ENCODE results near the gene TTLL9. TPM values are rescaled to one million over a fixed set of nuclear protein-coding genes. Genes with fewer than 3 reads are reported as not detected.

Gene TTLL9
- total and polyA plus RNA-seq, 2 experiments from 2014 or later, result 0.09 to 0.15 TPM

DNA sequence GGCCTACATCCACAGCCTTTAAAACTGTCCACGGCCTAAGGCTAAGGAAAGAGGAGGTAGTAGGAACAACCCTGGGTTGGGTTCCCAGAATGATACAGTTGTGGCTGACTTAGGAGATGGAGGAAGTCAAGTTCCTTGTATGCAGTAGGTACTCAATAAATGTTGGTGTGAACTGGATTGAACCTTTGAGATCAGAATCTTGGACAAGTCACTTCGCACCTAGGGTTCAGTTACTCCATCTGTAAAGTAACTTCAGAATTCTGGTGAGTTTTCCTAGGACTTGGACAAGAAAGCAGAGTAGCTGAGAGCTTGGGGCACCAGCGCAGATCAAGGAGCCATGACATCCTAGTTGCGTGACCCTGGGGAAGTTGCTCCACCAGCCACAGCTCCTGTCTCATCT lies 106.6 kb downstream of the TTLL9 start:
- H3K36me3 ChIP-seq, result no peaks in the 10 kb centered on the region
- H3K4me1 ChIP-seq (ENCODE audit: low read depth), result peaks cover 12% of the 10 kb centered on the region
- H3K27ac ChIP-seq, result no peak overlapping the region
- no peaks in the 10 kb centered on the region for H3K27me3 ChIP-seq
- TF ChIP-seq, protein P1, sequence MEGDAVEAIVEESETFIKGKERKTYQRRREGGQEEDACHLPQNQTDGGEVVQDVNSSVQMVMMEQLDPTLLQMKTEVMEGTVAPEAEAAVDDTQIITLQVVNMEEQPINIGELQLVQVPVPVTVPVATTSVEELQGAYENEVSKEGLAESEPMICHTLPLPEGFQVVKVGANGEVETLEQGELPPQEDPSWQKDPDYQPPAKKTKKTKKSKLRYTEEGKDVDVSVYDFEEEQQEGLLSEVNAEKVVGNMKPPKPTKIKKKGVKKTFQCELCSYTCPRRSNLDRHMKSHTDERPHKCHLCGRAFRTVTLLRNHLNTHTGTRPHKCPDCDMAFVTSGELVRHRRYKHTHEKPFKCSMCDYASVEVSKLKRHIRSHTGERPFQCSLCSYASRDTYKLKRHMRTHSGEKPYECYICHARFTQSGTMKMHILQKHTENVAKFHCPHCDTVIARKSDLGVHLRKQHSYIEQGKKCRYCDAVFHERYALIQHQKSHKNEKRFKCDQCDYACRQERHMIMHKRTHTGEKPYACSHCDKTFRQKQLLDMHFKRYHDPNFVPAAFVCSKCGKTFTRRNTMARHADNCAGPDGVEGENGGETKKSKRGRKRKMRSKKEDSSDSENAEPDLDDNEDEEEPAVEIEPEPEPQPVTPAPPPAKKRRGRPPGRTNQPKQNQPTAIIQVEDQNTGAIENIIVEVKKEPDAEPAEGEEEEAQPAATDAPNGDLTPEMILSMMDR (IDR thresholded peaks at IDR 0.05; ENCODE audit: low read depth, low read length), result no peak
- H3K4me3 ChIP-seq, result no peak overlapping the region
- no peak for DNase-seq (ENCODE audit: low read depth in 1 of 2, low spot score in 1 of 2)
- no peaks in the 10 kb centered on the region for H3K9me3 ChIP-seq (ENCODE audit: low read depth)

DNA sequence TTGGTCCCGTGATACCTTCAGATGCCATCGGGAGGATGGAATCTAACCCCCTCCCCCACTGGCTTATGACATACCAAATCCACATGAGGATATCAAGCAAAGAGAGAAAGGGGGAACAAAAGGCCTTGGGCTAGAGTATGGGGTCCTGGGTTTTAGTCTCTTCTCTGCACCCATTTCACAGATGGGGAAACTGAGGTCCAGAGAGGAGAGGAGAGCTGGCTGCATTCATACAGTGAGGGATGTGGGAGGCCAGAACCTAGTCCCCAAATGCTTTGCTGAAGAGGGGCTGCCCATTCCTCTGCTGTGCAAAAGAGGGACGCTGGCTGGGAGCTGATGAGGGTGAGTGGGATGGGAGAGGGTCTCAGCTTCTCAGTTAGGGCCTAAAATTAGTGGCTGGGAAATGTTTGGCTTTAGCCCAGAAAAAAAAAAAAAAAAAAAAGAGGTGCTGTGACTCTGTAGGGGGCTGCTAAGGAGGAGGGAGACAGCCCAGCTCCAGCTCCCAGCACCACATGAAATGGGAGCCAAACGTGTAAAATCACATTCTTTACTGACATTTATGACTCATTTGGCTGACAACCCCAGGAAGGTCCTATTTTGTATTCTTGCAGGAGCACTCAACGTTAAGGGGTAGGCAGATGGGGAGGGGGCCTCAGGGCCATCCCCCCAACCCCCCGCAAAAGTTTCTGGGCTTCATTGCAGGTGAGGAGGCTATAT lies 109.4 kb downstream of the TTLL9 start:
- Histone ChIP-seq H3K27ac (no peak overlapping the region), H3K27me3 (no peaks in the 10 kb centered on the region), H3K9me3 (ENCODE audit: low read depth) (no peaks in the 10 kb centered on the region), H3K4me3 (no peak overlapping the region), H3K36me3 (no peaks in the 10 kb centered on the region), H3K4me1 (ENCODE audit: low read depth) (peaks cover 6% of the 10 kb centered on the region)
- DNase-seq (ENCODE audit: low read depth in 1 of 2, low spot score in 1 of 2), result peak in 1 of 2 donors; percentile 16
- TF ChIP-seq, protein P1 (IDR thresholded peaks at IDR 0.05; ENCODE audit: low read depth, low read length), result no peak

DNA sequence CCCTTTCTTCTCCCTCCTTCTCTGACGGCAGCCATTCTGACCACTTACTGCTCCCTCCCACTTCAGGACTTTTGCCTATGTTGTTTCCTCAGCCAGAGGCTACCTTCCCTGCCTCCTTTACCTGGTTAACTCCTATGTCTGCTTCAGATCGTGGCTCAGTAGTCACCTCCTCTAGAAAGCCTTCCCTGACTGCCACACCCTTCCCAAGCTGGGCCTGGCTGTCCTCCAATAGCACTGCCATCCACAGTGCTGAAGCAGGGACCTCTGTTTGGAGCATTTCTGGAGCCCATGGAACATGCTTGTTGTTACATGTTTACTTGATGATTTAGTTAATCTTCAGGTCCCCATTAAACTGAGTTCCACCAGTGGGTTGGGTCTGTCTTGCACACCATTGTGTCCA lies 111.3 kb downstream of the TTLL9 start:
- no peak overlapping the region for H3K27ac ChIP-seq
- DNase-seq (ENCODE audit: low read depth in 1 of 2, low spot score in 1 of 2), result no peak
- no peaks in the 10 kb centered on the region for H3K27me3 ChIP-seq
- no peak overlapping the region for H3K4me3 ChIP-seq
- no peaks in the 10 kb centered on the region for H3K9me3 ChIP-seq (ENCODE audit: low read depth)
- no peaks in the 10 kb centered on the region for H3K36me3 ChIP-seq
- TF ChIP-seq, protein P1 (IDR thresholded peaks at IDR 0.05; ENCODE audit: low read depth, low read length), result no peak
- no peaks in the 10 kb centered on the region for H3K4me1 ChIP-seq (ENCODE audit: low read depth)

DNA sequence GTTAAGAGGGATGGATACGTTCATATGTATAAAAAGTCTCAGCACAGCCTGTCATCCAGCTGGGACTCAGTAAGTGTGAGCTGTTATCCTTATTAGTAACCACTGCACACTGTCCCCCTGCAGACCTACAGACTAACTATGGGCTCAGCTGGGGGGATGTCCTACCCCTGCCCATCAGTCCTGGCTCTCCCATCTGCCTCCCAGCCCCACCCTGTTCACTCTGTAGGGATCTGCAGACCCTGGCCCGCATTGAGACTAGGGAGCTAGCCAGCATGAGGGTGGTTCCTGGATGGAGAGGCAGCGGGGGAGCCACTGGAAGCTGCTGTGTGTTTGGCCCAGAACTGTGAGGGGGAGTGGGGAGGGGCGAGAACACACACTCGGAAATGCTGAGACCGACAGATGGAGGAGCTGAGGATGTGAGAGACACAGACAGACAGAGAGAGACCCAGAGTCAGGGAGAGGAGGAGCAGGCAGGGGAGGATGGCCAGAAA lies 114.6 kb downstream of the TTLL9 start:
- no peak for DNase-seq (ENCODE audit: low read depth in 1 of 2, low spot score in 1 of 2)
- H3K4me3 ChIP-seq, result no peak overlapping the region
- no peak overlapping the region for H3K27ac ChIP-seq
- H3K36me3 ChIP-seq, result no peaks in the 10 kb centered on the region
- no peaks in the 10 kb centered on the region for H3K4me1 ChIP-seq (ENCODE audit: low read depth)
- TF ChIP-seq, protein P1 (IDR thresholded peaks at IDR 0.05; ENCODE audit: low read depth, low read length), result no peak
- no peaks in the 10 kb centered on the region for H3K27me3 ChIP-seq
- no peaks in the 10 kb centered on the region for H3K9me3 ChIP-seq (ENCODE audit: low read depth)

DNA sequence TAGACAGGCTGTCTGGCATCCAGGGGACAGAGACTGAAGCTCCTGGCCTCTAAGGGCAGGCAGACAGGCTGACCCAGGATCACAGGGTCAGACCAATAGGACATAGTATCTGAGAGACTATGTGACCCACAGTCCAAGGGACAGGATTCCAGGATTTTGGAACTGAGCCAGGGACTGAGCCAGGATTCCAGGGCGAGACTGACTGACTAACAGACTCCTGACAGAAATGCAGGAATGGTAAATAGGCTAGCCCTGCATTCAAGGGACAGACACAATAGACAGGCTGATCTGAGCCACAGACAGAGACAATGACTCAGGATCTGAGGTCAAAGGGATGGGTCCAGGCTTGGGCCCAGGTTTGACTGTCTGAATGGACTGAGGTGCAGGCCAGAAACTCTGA lies 117.3 kb downstream of the TTLL9 start:
- H3K4me1 ChIP-seq (ENCODE audit: low read depth), result no peaks in the 10 kb centered on the region

More for the DNA sequence above, 117.3 kb downstream of the TTLL9 start:
- no peak for DNase-seq (ENCODE audit: low read depth in 1 of 2, low spot score in 1 of 2)
- Histone ChIP-seq H3K36me3 (no peaks in the 10 kb centered on the region), H3K4me3 (no peak overlapping the region), H3K9me3 (ENCODE audit: low read depth) (no peaks in the 10 kb centered on the region), H3K27ac (no peak overlapping the region), H3K27me3 (peaks cover 11% of the 10 kb centered on the region)
- TF ChIP-seq, protein P1 (IDR thresholded peaks at IDR 0.05; ENCODE audit: low read depth, low read length), result no peak
